ENCODE measurements around the gene MLN. TPM values are rescaled to one million over a fixed set of nuclear protein-coding genes. Genes with fewer than 3 reads are reported as not detected.

Gene MLN
- total RNA-seq, 1 donor from 2014 or later: not detected

DNA sequence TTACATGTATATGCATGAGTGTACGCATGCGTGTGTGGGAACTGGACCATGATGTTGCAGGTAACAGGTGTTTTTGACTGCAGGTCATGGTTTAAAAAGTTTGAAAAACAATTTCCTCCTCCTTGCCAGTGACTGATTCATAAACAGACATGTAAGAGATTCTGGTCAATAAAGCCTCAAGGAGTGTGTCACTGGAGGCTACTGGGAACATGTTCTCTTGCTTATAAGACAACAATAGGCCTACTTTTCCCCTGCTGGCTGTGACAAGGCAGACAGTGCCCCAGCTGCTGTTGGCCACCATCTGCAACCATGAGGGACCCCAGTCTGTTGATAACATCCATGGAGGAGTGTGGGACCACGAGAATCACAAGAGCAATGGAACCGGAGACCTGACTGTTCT is 27.6 kb downstream of the MLN start:
- no peak for ATAC-seq

DNA sequence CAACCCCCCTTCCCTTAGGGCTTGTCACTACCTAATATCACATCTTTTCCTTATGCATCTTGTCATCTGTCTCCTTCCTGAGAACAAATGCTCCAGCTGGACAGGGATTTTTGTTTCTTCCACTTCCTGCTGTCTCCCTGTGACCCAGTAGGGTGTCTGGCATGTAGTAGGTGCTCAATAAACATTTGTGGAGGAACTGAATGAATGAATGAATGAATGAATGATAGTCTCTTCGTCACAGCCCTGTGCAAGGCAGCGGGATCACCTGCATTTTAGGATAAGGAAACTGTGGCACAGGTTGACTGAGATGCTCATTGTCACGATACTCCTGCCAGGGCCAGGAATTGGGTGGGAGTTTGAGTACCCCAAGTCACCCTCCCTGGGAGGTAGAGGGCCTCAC is 29.0 kb downstream of the MLN start:
- ATAC-seq (no peak), DNase-seq (ENCODE audit: low spot score) (no peak)

More for the DNA sequence above, 27.6 kb downstream of the MLN start:
- no peak for DNase-seq (ENCODE audit: low spot score)

DNA sequence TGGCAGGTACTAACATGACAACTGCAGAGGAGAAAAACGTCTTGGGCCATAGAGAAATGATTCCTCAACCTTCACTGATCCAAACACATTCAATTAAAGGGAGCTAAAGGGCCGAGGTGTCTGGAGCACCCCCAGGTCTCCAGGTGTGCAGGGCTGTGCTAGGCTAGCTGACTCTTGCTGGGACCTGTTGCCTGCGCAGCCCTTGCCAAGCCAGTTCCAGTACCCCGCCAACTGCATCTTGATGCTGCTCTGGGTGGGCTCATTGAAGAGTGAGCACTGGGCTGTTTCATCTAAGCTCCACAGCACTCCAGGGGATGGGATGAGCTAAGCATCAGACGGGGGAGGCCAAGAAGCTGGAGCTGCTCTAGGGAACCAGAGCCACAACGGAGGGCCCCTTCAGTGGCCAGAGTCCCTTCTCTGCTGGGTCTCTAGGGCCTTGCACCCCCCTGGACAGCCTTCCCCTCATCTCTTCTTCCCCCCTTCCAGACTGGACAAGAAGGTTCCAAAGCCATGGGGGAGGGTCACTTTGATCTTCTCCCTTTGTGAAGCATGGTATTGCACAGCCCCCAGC is 30.8 kb downstream of the MLN start:
- ATAC-seq (no peak), DNase-seq (ENCODE audit: low spot score) (no peak)

DNA sequence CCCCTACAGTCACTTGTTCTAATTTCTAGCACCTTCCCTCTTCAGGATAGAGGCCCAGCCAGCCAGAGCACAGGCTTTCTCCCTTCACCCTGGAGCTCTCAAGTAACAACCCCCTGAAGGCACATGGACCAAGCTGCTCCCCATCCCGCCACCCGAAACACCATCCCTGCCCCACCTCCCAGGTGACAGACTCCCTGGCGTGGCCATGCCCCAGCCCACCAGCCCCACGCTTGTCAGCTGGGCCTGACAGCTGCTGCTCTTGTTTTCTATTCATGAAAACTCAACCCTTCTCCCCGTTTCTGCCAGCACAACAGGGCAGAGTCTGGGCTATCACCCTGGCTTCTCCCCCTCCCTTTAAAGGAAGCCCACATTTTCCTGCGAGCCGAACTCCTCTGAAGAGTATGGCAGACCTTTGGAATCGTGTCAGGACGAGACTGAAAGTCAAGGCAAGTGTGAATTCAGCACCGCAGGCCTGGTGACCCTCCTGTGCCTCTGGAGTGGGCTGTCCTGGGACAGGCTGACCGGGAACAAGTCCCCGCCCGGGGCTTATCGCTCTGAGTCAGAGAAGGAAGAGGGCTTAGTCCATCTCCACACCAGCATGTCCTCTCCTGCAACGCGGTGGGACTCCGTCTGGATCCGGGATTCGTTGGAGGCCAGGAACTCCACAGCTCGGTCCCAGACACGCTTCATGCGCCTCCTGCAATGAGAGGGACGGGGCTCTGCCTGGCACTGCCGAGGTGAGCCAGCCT is 31.5 kb downstream of the MLN start:
- peak; percentile 9 for ATAC-seq
- no peak for DNase-seq (ENCODE audit: low spot score)

DNA sequence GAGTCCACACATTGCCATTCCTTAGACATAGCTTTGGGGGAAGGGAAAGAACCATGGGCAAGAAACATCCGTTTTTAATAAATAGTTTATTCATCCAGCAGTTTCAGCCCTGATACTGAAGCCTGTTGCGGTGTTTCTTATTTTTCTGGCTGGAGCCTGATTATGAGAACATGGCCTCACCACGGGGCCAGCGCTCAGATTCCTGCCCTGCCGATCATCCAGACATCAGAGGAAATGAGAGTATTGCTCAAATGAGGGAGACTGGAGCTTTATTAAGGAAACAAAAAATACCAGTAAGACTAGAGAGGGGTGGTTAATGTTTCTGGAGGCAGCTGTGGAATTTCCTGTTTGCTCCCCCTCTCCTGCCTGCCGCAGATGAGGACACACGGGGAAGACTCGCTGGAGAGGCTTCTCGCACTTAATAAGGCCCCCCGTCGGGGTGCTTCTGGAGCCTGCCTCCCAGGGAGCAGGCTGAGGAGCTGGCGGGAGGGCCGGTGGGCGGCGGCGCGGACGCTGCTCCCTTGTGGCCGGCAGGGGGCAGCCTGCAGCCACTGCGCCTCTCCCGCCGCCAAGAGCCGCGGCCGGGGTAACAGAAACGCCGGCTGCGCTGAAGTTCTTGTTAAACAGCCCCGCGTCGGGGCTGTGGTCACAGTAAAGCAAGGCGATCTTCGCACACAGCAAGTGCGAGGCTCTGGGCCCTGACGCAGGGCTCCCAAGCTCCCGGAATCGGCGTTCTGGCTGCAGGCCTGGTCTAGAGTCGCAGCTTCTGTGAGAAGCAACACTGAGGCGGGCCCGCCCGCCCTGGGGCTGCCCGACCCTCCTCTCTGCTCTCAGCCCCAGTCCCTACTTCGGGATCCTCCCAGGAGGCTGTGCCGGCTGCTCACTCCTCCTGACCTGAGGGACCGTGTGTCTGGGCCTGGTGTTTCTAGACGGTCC is 32.4 kb downstream of the MLN start:
- peak; percentile 88 for ATAC-seq
- peak; percentile 62 for DNase-seq (ENCODE audit: low spot score)

DNA sequence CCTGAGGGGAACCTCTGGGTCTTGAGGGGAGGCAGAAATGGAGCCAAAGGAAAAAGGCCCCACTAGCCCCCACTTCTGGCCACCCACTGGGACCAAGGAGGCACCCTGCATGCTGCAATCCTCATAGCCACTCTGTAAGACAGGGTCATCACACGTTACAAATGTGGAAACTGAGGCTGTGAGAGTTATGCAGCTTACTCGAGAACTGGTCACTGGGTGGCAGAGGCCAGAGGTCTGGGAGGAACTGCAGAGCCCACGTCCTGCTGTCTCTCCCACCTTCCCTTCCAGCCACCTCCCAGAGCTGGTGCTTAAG is 33.0 kb downstream of the MLN start:
- no peak for ATAC-seq

DNA sequence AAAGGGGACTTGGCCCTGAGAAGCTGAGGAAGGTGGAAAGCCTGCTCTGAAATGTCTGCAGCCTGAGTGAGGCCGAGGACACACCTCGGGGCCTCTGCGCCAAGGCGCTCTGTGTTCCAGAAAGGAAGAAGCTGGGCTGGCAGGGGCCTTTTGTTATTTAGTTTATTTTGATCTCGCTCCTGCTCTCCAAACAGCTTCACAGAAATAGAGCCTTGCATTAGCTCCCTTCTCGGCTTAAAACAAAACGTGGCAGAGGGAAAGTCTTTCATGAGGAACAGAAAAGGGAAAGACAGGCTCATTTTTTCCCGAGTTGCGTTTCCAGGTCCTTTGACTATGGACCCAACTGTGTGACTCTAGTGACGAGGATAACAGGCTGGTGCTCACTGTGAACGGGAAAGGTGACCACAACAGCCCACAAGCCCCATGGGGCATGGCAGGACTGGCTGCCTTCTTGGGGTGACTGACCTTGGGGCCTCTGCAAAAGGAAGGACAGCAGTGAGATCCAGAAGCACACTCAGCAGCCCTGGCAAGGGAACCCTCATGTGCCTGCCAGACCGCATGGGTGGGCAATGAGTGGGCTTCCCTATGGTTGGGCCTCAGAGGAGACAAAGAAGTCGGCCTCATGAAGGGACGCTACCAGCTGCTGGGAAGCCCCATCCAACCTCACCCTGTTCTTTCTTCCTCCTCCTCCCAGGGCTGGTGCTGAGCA is 33.5 kb downstream of the MLN start:
- ATAC-seq: no peak
- DNase-seq (ENCODE audit: low spot score): no peak

More for the DNA sequence above, 33.0 kb downstream of the MLN start:
- DNase-seq (ENCODE audit: low spot score): no peak

DNA sequence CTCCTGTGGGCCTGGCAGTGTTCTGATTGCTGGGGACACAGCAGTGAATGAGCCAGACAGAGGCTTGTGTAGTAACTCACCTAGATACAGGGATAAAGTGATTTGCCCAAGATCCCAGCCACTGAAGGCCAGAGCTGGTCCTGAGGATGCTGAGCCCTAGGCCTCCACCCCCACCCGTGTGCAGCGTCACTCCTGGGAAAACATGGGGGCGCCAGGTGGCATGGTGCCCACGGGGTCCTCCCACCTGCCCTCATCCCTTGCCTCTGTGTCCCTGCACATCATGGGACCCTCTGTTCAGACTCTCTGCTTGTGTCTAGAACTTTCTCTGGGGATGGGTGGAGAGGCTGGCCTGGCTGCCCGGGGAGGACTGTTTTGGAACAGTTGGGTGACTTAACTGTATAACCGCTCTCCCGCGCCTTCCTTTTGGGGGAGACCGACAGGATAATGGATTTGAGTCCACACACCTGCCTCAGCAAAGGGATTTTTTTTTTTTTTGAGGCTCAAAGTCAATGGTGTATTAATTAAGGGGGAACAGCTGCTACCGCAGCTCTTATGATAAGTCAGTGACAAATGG is 34.5 kb downstream of the MLN start:
- ATAC-seq (no peak), DNase-seq (ENCODE audit: low spot score) (no peak)

DNA sequence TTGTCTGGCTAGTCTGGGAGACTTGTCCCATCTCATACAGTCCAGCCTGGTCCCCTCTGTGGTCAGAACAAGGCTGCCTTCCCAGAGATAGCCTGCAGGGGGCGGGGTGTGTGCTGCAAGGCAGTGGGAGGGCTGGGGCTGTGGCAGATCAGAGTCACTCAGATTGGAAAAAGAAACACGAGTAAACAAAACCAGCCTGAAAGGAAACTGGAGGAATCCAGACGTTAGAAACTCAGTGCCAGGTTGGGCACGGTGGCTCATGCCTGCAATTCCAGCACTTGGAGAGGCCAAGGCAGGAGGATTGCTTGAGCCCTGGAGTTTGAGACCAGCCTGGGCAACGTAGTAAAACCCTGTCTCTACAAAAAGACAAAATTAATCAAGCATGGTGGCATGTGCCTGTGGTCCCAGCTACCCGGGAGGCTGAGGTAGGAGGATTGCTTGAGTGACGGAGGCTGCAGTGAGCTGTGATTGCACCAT is 35.1 kb downstream of the MLN start:
- ATAC-seq (peak; percentile 85), DNase-seq (ENCODE audit: low spot score) (peak; percentile 78)

DNA sequence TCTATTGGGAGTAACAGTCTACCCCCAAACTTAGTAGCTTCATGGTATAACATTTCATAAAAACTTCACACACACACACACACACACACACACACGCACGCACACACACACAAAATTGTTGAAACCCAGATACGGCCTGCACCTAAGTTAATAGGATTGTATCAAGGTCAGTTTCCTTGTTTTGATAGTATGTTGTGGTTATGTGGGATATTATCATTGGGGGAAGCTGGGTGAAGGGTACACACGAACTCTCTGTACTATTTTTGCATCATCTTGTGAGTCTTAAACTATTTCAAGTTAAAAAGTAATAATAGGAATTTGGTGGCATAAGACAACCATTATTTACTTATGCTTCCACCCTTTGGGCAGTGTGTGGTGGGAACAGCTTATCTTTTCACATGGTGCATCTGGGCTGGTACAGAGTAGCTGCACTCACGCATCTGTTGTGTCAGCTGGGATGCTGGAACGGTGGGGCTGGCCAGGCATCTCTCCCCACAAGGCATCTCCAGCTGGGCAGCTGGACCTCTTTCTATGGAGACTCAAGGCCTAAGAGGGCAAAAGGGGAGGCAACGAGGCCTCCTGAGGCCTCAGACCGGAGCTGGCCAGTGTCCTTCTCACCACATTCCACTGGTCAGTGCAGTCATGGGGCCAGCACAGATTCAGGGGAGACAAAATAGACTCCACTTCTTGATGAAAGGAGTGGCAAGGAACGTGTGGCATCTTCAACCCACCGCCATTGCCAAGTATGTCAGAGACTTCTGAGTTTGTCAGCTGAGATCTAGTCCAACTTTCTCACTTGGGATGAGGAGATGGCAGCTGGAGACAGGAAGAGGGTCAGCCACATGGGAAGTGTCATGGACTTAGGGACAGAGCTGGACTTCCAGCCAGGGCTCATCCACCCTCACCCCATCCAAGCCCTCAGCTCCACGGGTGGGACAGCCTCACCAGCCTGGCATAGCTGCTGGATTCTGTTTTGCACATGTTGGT is 36.6 kb downstream of the MLN start:
- ATAC-seq: no peak
- DNase-seq (ENCODE audit: low spot score): no peak

DNA sequence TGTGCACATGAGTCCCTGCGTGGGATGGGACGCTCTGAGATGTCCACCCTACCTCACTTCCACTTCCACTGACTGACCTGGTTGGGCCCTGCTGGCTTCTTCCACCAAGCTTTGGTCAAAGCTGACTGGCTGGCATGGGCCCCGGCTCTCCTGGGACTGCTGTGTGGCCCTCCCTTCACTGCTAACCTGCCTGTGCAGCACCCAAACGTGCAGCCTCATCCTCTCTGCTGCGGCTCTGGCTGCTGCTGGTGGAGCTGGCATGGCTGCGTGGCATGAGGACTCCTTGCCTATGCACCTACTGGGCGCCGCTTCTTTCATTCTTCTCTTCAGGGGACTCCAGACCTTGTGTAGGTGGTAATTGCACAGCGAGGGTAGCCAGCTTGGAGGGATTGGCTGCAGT is 38.4 kb downstream of the MLN start:
- DNase-seq (ENCODE audit: low spot score) (no peak), ATAC-seq (no peak)

DNA sequence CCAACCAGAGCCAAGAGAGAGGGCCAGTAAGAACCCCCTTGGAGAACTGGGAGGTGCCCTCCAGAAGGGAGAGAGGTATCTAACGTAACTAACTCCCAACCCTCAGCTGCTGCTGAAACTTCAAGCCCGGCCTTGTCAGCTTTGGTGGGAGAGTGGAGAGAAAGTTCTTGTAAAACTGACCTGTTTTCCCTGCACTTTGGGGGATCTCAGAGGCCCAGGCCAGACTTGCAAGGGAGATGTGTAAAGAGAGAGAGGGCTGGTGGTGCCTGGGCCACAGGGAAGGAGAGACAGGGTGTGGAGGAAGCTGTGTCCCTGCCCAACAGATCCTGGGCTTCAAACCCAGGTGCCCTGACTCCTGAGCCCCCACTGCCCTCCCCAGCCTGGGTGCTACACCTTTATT is 39.8 kb downstream of the MLN start:
- ATAC-seq: no peak
- DNase-seq (ENCODE audit: low spot score): no peak

DNA sequence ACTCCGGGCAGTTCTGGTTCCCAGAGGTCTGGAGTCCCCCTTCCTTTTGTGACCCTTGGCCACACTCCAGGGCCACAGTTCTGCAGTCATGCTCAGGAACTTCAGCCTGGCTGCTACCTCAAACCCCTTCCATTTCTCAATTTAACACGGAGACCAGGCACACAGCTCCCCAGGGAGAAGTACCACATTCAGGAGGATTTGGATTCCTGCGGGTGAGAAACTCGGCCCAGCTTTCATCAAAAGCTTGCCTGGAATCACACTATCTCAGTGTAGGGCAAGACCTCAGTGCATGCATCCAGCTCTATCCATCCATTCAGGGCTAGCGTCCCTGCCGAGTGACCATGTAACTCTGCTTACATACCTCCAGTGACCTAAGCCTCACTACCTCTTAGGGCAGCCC is 40.3 kb downstream of the MLN start:
- no peak for DNase-seq (ENCODE audit: low spot score)
- no peak for ATAC-seq

DNA sequence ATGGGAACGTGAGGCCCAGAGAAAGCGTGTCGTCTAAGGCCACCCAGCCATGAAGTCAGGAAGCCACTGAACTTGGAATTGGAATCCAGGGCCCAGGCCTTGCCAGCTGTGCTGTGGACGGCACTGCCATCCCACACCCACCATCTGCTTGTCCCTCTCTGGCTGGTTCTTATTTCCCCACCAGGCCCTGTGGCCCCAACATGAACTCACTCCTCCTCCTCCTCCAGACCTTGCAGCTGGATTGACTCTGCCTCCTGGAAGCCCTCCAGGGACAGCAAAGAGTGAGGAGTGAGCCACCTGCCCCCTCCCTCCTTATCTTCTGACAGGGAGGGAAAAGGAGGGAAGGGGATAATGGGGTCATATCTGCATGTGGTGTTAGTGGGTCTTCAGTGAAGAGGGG is 41.1 kb downstream of the MLN start:
- ATAC-seq (no peak), DNase-seq (ENCODE audit: low spot score) (no peak)

DNA sequence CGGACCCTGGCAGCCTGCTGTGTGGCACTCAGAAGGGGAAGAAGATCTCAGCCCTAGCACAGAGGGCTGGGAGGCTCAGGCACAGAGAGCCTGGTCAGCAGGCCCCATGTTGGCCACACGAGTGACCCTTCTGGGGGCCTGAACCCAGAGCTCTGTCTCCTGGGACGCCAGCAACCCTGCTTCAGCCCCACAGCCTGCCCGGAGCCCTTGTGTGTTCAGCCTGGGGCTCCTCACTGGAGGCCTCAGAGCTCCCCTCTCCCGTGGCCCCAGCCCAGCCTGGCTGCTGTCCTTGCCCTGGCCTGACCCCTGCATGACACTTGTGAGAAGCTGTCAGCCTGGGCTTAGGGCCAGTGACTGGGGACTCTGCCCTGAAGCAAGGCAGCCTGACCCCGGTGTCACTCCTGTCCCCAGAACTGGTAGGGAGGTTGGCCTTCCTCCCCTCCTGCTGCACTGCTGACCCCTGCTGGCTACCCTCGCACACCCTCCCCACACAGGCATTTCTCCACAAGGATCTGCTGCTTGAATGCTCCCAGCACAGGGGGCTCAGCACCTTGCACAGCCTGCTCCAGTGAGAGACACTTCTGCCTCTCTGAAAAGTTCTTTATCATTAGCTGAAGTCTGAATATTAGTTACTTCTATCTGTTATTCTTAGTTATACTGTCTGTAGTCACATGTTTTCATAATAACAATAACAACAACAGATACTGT is 41.7 kb downstream of the MLN start:
- peak; percentile 97 for ATAC-seq
- peak; percentile 97 for DNase-seq (ENCODE audit: low spot score)

DNA sequence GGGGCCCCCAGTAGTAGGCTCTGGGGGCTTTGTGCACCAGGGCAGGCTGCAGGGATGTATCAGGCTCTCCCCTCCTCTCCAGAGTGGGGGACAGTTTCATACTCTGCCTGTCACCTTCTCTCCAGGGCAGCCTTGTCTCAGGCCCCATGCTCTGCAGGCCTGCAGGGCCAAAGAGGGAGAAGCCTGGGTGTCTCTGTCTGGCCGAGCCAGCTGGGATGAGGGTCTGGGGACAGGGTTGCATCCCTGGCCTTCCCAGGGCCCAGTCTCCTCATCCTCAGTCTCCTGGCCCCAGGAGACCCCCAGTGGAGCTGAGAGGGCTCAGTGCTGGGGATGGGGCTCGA is 42.3 kb downstream of the MLN start:
- peak; percentile 4 for ATAC-seq
- DNase-seq (ENCODE audit: low spot score): no peak

DNA sequence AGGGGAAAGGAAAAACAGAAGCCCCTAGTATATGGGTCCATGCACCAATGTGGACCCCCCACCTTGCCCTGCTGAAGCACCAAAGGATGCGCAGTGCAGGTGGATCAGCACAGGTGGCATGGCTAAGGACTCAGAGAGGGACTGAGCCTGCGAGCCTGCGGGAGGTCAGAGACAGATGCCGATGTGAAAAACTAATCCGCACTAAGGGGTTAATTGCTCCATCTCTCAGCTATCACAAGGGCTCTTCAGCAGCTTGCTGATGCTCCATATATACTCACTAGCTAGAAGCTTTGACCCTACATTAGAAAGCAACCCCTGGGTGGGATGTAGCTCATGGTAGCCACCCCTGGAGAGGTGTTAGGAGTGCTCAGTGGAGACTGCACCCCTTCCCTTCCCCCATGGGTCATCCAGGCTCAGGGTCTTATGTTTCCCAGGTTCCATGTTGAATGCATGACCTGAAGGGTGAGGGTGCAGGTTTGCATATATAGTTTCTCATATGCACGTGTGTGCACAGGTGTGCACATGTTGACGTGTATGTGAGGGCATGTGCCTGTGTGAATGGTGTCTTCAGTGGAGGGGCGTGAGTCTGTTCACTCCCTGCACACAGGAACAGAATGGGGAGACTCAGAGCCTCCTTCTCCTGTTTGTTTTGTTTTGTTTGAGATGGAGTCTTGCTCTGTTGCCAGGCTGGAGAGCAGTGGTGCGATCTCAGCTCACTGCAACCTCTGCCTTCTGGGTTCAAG is 43.7 kb downstream of the MLN start:
- ATAC-seq (no peak), DNase-seq (ENCODE audit: low spot score) (no peak)

DNA sequence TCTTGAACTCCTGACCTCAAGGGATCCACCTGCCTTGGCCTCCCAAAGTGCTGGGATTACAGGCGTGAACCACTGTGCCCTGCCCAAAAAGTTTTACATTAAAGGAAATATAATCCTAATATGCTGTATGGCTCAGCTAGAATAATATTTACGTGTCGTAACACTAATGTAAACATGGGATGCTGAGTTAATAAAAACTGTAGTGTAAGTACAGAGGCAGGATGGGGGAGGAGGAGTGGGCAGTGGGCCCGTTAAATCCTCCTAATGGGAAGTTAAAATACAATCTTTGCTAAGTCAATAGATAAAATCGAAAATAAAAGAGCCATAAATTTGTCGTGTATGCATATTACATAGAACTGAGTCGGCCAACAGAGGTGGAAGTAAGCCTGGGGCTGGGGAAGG is 45.0 kb downstream of the MLN start:
- ATAC-seq (no peak), DNase-seq (ENCODE audit: low spot score) (no peak)

Data from left lobe of liver (tissue), 2 donors.